Transverse colon (tissue), 4 donors: ENCODE data around the gene ZNF337.

Experiments
- CTCF ChIP-seq, 5 experiments: fragments of 200-600 bp in 3 of 5; fragments of 450-650 bp in 2 of 5; sonication (generic) in 3 of 5; IDR thresholded peaks; 1 replicate in 2 of 5; 2 replicates in 3 of 5; pipeline ENCODE4 v1.5.1; 2016 to 2017; ENCODE audit warnings: antibody characterized with exemption in 5 of 5, inconsistent platforms in 3 of 5, mild to moderate bottlenecking in 2 of 5, moderate library complexity in 1 of 5
- EP300 ChIP-seq: sonication (generic); formaldehyde crosslinking; IDR thresholded peaks from one replicate; pipeline ENCODE4 v1.6.1; 2017; ENCODE audit warnings: antibody characterized with exemption, low read depth
- POLR2A ChIP-seq: fragments of 450-650 bp; IDR thresholded peaks from one replicate; pipeline ENCODE4 v1.6.1; 2016; ENCODE audit warnings: antibody characterized with exemption, mild to moderate bottlenecking, moderate library complexity
- POLR2AphosphoS5 ChIP-seq, 3 donors: sonication (generic); formaldehyde crosslinking; IDR thresholded peaks; one replicate each; pipeline ENCODE4 v1.6.1; 2016; ENCODE audit warnings: antibody characterized with exemption in 3 of 3

GRCh38 chr20:25676164-25676809 lies 20.4 kb downstream of the ZNF337 start:
- TF ChIP-seq CTCF (IDR thresholded peaks at IDR 0.05), result no peak
- no peak for TF ChIP-seq POLR2A
- no peak for TF ChIP-seq POLR2AphosphoS5 (IDR thresholded peaks at IDR 0.05)
- no peak for TF ChIP-seq EP300
